ENCODE data around the gene TMEM248. TPM values are rescaled to one million over a fixed set of nuclear protein-coding genes. Genes with fewer than 3 reads are reported as not detected.
"Not testable (repeated sequence)": the region's sequence is repeated elsewhere in the genome, so short reads cannot be mapped to it uniquely, and the experiment has no call there.

The TMEM248 gene
- total and polyA plus RNA-seq, 3 experiments from 2014 or later: 85.8 to 129 (median 91.6) TPM

DNA sequence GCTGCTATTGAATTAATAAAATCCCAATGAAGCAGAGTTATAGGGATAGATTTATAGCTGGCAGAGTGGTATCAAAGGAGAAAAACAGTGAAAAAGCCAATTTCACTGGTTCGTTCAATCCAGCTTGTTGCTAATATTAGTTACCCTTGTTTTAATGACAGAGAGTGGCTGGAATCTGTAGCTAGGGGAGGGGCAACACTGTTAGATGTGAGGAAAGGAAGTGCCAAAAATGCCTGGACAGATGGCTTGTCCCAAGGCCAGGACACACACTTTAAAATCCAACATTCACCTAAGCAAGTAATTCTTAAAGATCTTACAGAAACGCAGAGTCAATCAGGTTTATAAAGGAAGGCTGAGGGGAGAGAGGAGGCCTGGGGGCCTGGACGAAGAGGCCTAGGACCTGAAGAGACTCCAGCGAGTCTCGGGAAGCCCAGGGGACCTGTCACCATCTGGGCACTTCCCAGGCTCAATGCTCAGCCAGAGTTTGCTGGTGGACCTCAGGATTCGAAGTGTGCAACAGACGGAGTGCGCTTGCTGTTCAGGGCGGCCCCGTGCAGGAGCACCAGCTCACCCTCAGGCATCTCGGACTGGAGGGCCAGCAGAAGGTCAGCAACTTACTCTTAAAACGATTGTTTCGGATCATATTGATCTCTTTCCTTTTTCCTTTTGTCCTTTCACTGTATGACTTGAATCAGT, 36.7 kb downstream of the TMEM248 start:
- Mint-ChIP-seq H3K4me1 (no peaks in the 10 kb centered on the region), H3K27ac (peak overlapping the region in 1 of 8 donors; percentile 80), H3K27me3 (no peaks in the 10 kb centered on the region), H3K9me3 (no peaks in the 10 kb centered on the region), H3K36me3 (peaks cover 0 to 68% (median 25%) of the 10 kb centered on the region in 3 donors), H3K4me3 (no peak overlapping the region)
- Histone ChIP-seq H3K27me3 (ENCODE audit: insufficient read depth, low read length, poor library complexity, severe bottlenecking) (no peaks in the 10 kb centered on the region), H3K36me3 (ENCODE audit: insufficient read depth, low read length) (peaks cover 41% of the 10 kb centered on the region), H3K27ac (ENCODE audit: low read depth, low read length) (no peak overlapping the region), H3K4me1 (ENCODE audit: insufficient read depth, low read length) (no peaks in the 10 kb centered on the region), H3K9me3 (ENCODE audit: low read length) (no peaks in the 10 kb centered on the region), H3K4me3 (ENCODE audit: low read length) (no peak overlapping the region)
- POLR2A ChIA-PET: no interaction called here
- CTCF ChIA-PET: no interaction called here
- no peak for DNase-seq

DNA sequence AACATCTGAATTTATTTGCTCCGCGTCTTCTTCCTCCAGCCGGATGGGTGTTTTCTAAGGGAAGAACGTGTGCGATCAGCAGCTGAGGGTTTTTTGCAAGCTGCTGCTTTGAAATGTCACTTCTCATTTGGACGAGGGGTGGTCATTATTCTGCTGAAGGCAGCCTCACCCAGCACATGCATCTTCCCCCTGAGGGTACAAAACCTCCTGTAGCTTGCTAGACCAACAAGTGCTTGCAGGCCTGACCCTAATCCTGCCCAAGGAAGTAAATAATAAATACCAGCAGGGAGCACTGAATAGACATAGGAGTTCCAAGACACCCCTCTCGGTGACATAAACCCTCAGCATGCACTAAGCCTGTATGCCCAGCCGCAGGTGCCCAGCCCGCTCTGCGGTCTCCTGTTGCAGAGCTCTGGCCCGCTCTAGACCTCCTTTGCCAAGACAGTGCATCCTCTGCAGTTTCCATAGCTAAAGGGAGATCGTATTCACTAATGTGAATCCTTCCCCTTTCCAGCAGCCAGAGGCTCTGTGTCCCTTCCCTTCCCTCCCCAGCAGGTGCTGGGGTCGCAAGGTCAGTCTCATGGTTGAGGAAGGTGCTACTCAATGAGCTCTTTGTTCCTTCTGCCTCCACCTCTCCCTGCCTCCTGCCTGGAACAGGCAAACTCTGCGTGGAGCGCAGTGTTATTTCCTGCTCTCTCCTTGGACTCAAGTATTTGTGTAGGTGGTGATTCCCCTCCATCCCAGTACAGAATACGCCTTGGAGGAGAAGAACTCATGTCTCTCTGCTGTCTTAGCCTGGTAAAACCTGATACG, 37.7 kb downstream of the TMEM248 start:
- no peaks in the 10 kb centered on the region for H3K4me1 Mint-ChIP-seq
- no peak overlapping the region for H3K4me3 ChIP-seq (ENCODE audit: low read length)
- no peak overlapping the region for H3K27ac Mint-ChIP-seq
- no peaks in the 10 kb centered on the region for H3K9me3 ChIP-seq (ENCODE audit: low read length)
- H3K36me3 Mint-ChIP-seq: peaks cover 0 to 60% (median 19%) of the 10 kb centered on the region in 3 donors
- H3K4me3 Mint-ChIP-seq: no peak overlapping the region
- no peaks in the 10 kb centered on the region for H3K4me1 ChIP-seq (ENCODE audit: insufficient read depth, low read length)
- no peak for DNase-seq
- H3K27ac ChIP-seq (ENCODE audit: low read depth, low read length): no peak overlapping the region
- no peaks in the 10 kb centered on the region for H3K27me3 ChIP-seq (ENCODE audit: insufficient read depth, low read length, poor library complexity, severe bottlenecking)
- H3K9me3 Mint-ChIP-seq: no peaks in the 10 kb centered on the region
- peaks cover 34% of the 10 kb centered on the region for H3K36me3 ChIP-seq (ENCODE audit: insufficient read depth, low read length)
- ChIA-PET POLR2A (no interaction called here), CTCF (no interaction called here)
- no peaks in the 10 kb centered on the region for H3K27me3 Mint-ChIP-seq

DNA sequence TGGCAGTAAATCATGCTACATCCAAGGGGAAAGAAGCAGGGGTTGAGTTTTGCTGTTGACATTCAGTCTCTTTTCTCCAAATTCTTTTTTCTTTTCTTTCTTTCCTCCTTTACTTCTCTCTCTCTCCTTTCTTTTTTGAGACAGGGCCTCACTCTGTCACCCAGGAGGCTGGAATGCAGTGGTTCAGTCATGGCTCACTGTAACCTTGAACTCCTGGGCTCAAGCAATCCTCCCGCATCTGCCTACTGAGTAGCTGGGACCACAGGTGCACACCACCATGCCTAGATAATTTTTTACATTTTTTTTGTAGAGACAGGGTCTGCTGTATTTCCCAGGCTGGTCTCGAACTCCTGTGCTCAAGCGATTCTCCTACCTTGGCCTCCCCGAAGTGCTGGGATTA, 39.2 kb downstream of the TMEM248 start:
- Mint-ChIP-seq H3K9me3 (no peaks in the 10 kb centered on the region), H3K36me3 (peaks cover 0 to 51% (median 17%) of the 10 kb centered on the region in 3 donors)
- CTCF ChIA-PET: no interaction called here

DNA sequence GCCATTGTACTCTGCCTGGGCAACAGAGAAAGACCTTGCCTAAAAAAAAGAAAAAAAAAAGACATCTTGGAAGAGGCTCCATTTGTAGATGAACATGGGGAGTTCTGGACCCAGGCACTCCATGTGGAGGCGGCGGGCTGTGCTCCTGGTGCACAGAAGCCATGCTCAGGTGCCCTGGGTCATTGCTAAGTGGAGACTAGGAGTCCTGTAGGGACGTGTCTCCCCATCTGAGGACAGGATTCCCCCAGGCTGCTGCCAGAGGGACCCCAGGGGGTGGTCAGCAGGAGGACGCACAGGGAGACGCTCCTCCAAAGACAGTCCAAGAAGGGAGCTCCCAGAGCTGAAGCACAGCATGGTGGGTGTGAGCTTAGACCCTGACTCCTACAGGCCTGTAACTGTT, 40.1 kb downstream of the TMEM248 start:
- Mint-ChIP-seq H3K4me1 (no peaks in the 10 kb centered on the region), H3K9me3 (no peaks in the 10 kb centered on the region), H3K36me3 (peaks cover 0 to 42% (median 12%) of the 10 kb centered on the region in 3 donors), H3K27me3 (peaks cover 0 to 1% of the 10 kb centered on the region in 2 donors), H3K4me3 (no peak overlapping the region), H3K27ac (no peak overlapping the region)
- H3K27ac ChIP-seq (ENCODE audit: low read depth, low read length): no peak overlapping the region
- H3K4me3 ChIP-seq (ENCODE audit: low read length): no peak overlapping the region
- H3K9me3 ChIP-seq (ENCODE audit: low read length): no peaks in the 10 kb centered on the region
- ChIA-PET POLR2A (no interaction called here), CTCF (no interaction called here)
- peaks cover 18% of the 10 kb centered on the region for H3K36me3 ChIP-seq (ENCODE audit: insufficient read depth, low read length)
- DNase-seq: no peak
- H3K4me1 ChIP-seq (ENCODE audit: insufficient read depth, low read length): no peaks in the 10 kb centered on the region
- no peaks in the 10 kb centered on the region for H3K27me3 ChIP-seq (ENCODE audit: insufficient read depth, low read length, poor library complexity, severe bottlenecking)

More for the DNA sequence above, 39.2 kb downstream of the TMEM248 start:
- POLR2A ChIA-PET: no interaction called here
- Histone ChIP-seq H3K9me3 (ENCODE audit: low read length) (no peaks in the 10 kb centered on the region), H3K36me3 (ENCODE audit: insufficient read depth, low read length) (peaks cover 26% of the 10 kb centered on the region), H3K4me3 (ENCODE audit: low read length) (no peak overlapping the region), H3K27me3 (ENCODE audit: insufficient read depth, low read length, poor library complexity, severe bottlenecking) (no peaks in the 10 kb centered on the region), H3K4me1 (ENCODE audit: insufficient read depth, low read length) (no peaks in the 10 kb centered on the region), H3K27ac (ENCODE audit: low read depth, low read length) (no peak overlapping the region)
- Mint-ChIP-seq H3K4me1 (no peaks in the 10 kb centered on the region), H3K27ac (no peak overlapping the region), H3K4me3 (peak overlapping the region in 1 of 7 donors; percentile 40), H3K27me3 (peaks cover 0 to 1% of the 10 kb centered on the region in 2 donors)
- DNase-seq: no peak

DNA sequence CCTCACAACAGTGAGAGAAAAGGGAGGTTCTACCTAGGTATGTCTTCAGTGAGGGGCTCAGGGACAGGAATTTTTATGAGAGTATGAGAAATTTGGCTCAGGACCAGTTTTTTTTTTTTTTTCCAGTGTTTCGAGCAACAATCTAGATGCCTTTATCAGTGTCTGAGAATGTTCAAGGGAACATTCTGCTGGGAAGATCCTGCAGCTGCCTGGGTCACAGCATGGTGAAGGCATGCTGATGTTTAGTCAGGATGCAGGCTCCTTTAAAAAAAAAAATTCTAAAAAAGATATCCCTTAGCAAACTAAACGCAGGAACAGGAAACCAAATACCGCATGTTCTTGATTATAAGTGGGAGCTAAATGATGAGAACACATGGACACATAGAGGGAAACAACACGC, 43.4 kb downstream of the TMEM248 start:
- no peaks in the 10 kb centered on the region for H3K27me3 ChIP-seq (ENCODE audit: insufficient read depth, low read length, poor library complexity, severe bottlenecking)
- DNase-seq: no peak
- ChIA-PET POLR2A (no interaction called here), CTCF (no interaction called here)
- no peaks in the 10 kb centered on the region for H3K9me3 ChIP-seq (ENCODE audit: low read length)
- no peaks in the 10 kb centered on the region for H3K4me1 ChIP-seq (ENCODE audit: insufficient read depth, low read length)
- H3K27ac ChIP-seq (ENCODE audit: low read depth, low read length): no peak overlapping the region
- Mint-ChIP-seq H3K36me3 (peaks cover 0 to 11% (median 0%) of the 10 kb centered on the region in 3 donors), H3K4me1 (no peaks in the 10 kb centered on the region), H3K9me3 (no peaks in the 10 kb centered on the region), H3K27ac (no peak overlapping the region), H3K4me3 (no peak overlapping the region), H3K27me3 (peaks cover 0 to 1% of the 10 kb centered on the region in 2 donors)
- H3K36me3 ChIP-seq (ENCODE audit: insufficient read depth, low read length): no peaks in the 10 kb centered on the region
- H3K4me3 ChIP-seq (ENCODE audit: low read length): no peak overlapping the region

DNA sequence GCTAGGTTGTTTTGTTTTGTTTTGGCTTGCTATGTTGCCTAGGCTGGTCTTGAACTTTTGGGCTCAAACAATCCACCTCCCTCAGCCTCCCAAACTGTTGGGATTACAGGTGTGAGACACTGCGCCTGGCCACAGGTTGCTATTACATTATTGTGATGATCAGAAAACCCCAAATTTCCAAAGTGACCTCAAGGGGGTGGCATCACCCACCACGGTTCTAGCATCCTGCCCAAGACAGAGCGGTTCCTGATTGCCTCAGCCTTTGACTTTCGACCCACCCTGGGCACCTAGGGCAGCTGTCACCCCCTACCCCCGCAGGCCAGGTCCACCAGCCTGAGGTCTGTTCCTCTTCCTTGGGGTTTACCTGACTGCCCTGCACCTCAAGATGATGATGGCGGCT, 46.0 kb downstream of the TMEM248 start:
- Histone ChIP-seq H3K4me1 (ENCODE audit: insufficient read depth, low read length) (no peaks in the 10 kb centered on the region), H3K36me3 (ENCODE audit: insufficient read depth, low read length) (no peaks in the 10 kb centered on the region), H3K4me3 (ENCODE audit: low read length) (no peak overlapping the region), H3K27ac (ENCODE audit: low read depth, low read length) (no peak overlapping the region), H3K27me3 (ENCODE audit: insufficient read depth, low read length, poor library complexity, severe bottlenecking) (no peaks in the 10 kb centered on the region), H3K9me3 (ENCODE audit: low read length) (no peaks in the 10 kb centered on the region)
- ChIA-PET CTCF (no interaction called here), POLR2A (no interaction called here)
- Mint-ChIP-seq H3K4me1 (no peaks in the 10 kb centered on the region), H3K27me3 (peaks cover 0 to 1% of the 10 kb centered on the region in 2 donors), H3K27ac (no peak overlapping the region), H3K4me3 (no peak overlapping the region), H3K9me3 (no peaks in the 10 kb centered on the region), H3K36me3 (no peaks in the 10 kb centered on the region)
- no peak for DNase-seq

DNA sequence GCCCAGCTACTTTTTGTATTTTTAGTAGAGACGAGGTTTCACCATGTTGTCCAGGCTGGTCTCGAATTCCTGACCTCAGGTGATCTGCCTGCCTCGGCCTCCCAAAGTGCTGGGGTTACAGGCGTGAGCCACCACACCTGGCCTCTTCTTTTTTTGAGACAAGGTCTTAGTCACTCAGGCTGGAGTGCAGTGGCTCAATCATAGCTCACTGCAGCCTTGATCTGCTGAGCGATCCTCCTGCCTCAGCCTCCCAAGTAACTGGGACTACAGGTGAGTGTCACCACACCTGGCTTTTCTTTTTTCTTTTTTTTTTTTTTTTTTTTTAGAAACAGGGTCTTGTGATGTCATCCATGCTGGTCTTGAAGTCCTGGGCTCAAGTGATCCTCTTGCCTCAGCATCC, 48.0 kb downstream of the TMEM248 start:
- H3K9me3 ChIP-seq (ENCODE audit: low read length); H3K4me1 Mint-ChIP-seq; DNase-seq; H3K36me3 Mint-ChIP-seq; POLR2A ChIA-PET; H3K4me3 ChIP-seq (ENCODE audit: low read length); H3K27me3 Mint-ChIP-seq; H3K36me3 ChIP-seq (ENCODE audit: insufficient read depth, low read length); H3K4me3 Mint-ChIP-seq; H3K27ac ChIP-seq (ENCODE audit: low read depth, low read length); H3K4me1 ChIP-seq (ENCODE audit: insufficient read depth, low read length); H3K27me3 ChIP-seq (ENCODE audit: insufficient read depth, low read length, poor library complexity, severe bottlenecking); H3K9me3 Mint-ChIP-seq; CTCF ChIA-PET: not testable (repeated sequence)
- peak overlapping the region in 1 of 8 donors; percentile 10 for H3K27ac Mint-ChIP-seq

DNA sequence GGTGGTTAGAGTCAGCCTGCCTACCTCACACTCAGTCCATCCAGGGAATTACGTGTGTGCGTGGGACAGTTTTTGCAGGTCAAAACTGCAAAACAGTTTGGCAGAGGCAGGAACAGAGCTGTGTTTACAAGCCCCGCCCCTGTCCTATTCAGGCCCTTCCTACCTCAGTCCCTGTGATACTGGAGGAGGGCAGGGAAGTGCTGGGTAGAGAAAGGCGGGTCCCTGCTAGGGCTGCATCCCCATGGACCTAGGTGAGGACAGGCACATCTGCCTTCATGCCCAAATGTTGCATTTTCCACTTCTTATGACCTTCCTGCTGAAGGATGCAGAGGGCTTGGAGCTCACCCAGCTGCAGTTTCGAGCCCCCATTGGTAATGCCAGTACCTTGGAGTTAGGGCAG, 49.3 kb downstream of the TMEM248 start:
- Histone ChIP-seq H3K4me3 (ENCODE audit: low read length) (no peak overlapping the region), H3K27me3 (ENCODE audit: insufficient read depth, low read length, poor library complexity, severe bottlenecking) (no peaks in the 10 kb centered on the region), H3K4me1 (ENCODE audit: insufficient read depth, low read length) (no peaks in the 10 kb centered on the region), H3K36me3 (ENCODE audit: insufficient read depth, low read length) (no peaks in the 10 kb centered on the region), H3K9me3 (ENCODE audit: low read length) (no peaks in the 10 kb centered on the region), H3K27ac (ENCODE audit: low read depth, low read length) (no peak overlapping the region)
- no peak overlapping the region for H3K27ac Mint-ChIP-seq
- H3K27me3 Mint-ChIP-seq: peaks cover 0 to 2% of the 10 kb centered on the region in 2 donors
- ChIA-PET POLR2A (interaction anchor here (0.7 kb wide), 1 partner anchor 87 kb away, joined by 4 read pairs; no protein-coding TSS in a partner anchor), CTCF (no interaction called here)
- H3K36me3 Mint-ChIP-seq: no peaks in the 10 kb centered on the region
- no peak overlapping the region for H3K4me3 Mint-ChIP-seq
- H3K4me1 Mint-ChIP-seq: no peaks in the 10 kb centered on the region
- no peak for DNase-seq
- no peaks in the 10 kb centered on the region for H3K9me3 Mint-ChIP-seq

All from CD8-positive, alpha-beta memory T cell (primary cell).